ENCODE data around the gene ZNF616.
"Not testable (repeated sequence)": the region's sequence is repeated elsewhere in the genome, so short reads cannot be mapped to it uniquely, and the experiment has no call there.

Gene ZNF616

GRCh38 chr19:52110780-52111179 is 29.0 kb downstream of the ZNF616 start:
- DNase-seq (ENCODE audit: low spot score): no peak

- no peak for DNase-seq (ENCODE audit: low spot score)
Measured at GRCh38 chr19:52102782-52103181, 37.0 kb downstream of the ZNF616 start.

- no peak for DNase-seq (ENCODE audit: low spot score)
Measured at GRCh38 chr19:52101866-52102562, 37.7 kb downstream of the ZNF616 start.

- no peak for DNase-seq (ENCODE audit: low spot score)
Measured at GRCh38 chr19:52099497-52100138, 40.1 kb downstream of the ZNF616 start.

- not testable (repeated sequence) for DNase-seq (ENCODE audit: low spot score)
Measured at GRCh38 chr19:52096416-52096815, 43.3 kb downstream of the ZNF616 start.

- DNase-seq (ENCODE audit: low spot score): peak; percentile 93
Measured at GRCh38 chr19:52095172-52096014, 44.3 kb downstream of the ZNF616 start, which contains the start of gene ZNF841. Gene ZNF841, minus strand, starts transcription at chr19:52095765. Its CDS starts 10,964 bp downstream, at chr19:52084801.

GRCh38 chr19:52094526-52095130 is 45.1 kb downstream of the ZNF616 start:
- DNase-seq (ENCODE audit: low spot score): no peak

GRCh38 chr19:52086481-52086880 is 53.3 kb downstream of the ZNF616 start:
- no peak for DNase-seq (ENCODE audit: low spot score)

GRCh38 chr19:52070496-52070895 is 69.2 kb downstream of the ZNF616 start:
- DNase-seq (ENCODE audit: low spot score): no peak

- DNase-seq (ENCODE audit: low spot score): no peak
Measured at GRCh38 chr19:52069653-52070052, 70.1 kb downstream of the ZNF616 start.

- no peak for DNase-seq (ENCODE audit: low spot score)
Measured at GRCh38 chr19:52066258-52066863, 73.4 kb downstream of the ZNF616 start.

- DNase-seq (ENCODE audit: low spot score): no peak
Measured at GRCh38 chr19:52065399-52065798, 74.3 kb downstream of the ZNF616 start.
